MM.1S (cell line): Measurements from ENCODE around the gene HYI.
"Not testable (repeated sequence)": the region's sequence is repeated elsewhere in the genome, so short reads cannot be mapped to it uniquely, and the experiment has no call there.

Source experiments
- EZH2phosphoT487 ChIP-seq: fragments of 300-600 bp; sonication (generic); IDR thresholded peaks from 2 replicates; pipeline ENCODE4 v1.6.1; 2018; ENCODE audit warnings: antibody characterized with exemption, low read length
- TF ChIP-seq, protein P1 (sequence below): fragments of 300-600 bp; sonication (generic); IDR thresholded peaks from 2 replicates; pipeline ENCODE4 v1.5.1; 2016; ENCODE audit warnings: antibody characterized with exemption, low read length, mixed read lengths

DNA sequence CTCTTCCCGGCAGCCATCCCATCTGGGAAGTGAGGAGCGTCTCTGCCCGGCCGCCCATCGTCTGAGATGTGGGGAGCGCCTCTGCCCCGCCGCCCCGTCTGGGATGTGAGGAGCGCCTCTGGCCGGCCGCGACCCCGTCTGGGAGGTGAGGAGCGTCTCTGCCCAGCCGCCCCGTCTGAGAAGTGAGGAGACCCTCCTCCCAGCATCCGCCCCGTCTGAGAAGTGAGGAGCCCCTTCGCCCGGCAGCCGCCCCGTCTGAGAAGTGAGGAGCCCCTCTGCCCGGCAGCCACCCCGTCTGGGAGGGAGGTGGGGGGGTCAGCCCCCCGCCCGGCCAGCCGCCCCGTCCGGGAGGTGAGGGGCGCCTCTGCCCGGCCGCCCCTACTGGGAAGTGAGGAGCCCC is 48.1 kb upstream of the HYI start:
- TF ChIP-seq, protein P1, sequence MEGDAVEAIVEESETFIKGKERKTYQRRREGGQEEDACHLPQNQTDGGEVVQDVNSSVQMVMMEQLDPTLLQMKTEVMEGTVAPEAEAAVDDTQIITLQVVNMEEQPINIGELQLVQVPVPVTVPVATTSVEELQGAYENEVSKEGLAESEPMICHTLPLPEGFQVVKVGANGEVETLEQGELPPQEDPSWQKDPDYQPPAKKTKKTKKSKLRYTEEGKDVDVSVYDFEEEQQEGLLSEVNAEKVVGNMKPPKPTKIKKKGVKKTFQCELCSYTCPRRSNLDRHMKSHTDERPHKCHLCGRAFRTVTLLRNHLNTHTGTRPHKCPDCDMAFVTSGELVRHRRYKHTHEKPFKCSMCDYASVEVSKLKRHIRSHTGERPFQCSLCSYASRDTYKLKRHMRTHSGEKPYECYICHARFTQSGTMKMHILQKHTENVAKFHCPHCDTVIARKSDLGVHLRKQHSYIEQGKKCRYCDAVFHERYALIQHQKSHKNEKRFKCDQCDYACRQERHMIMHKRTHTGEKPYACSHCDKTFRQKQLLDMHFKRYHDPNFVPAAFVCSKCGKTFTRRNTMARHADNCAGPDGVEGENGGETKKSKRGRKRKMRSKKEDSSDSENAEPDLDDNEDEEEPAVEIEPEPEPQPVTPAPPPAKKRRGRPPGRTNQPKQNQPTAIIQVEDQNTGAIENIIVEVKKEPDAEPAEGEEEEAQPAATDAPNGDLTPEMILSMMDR: not testable (repeated sequence)
- TF ChIP-seq EZH2phosphoT487: not testable (repeated sequence)
